ENCODE data around the gene RPS27L. TPM values are rescaled to one million over a fixed set of nuclear protein-coding genes. Genes with fewer than 3 reads are reported as not detected.

RPS27L gene
- total and polyA plus RNA-seq, 2 experiments from 2014 or later = 134 to 528 TPM

DNA sequence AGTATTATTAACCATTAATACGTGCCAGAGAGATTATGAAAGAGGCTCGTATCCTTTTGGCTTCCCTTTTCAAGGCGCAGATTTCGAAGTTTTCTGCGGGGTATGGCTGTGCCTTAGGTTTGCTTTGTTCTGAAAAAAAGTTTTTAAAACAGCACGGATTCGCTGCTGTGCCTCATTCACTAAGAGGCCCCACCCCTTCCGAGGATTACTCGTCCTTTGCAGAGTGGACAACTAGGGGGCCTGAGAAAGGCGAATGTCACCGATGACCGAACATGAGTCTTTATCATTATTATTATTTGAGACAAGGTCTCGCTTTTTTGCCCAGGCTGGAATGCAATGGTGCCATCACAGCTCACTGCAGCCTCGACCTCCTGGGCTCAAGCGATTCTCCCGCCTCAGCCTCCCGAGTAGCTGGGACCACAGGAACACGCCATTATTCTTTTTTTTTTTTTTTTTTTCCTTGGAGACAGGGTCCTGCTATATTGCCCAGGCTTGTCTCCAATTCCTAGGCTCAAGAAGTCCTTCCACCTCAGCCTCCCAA lies 684 bp upstream of the RPS27L start:
- Histone ChIP-seq H3K36me3 (replicated peaks; ENCODE audit: insufficient read depth, low read depth) (peaks cover 8% of the 10 kb centered on the region), H3K27ac (peak overlapping the region; percentile 96), H3K4me3 (peak overlapping the region; percentile 90), H3K79me2 (peaks cover 46% of the 10 kb centered on the region), H2AFZ (peak overlapping the region; percentile 73), H4K20me1 (ENCODE audit: insufficient read depth, poor library complexity, severe bottlenecking) (peaks cover 3% of the 10 kb centered on the region), H3K9me3 (ENCODE audit: low read depth) (no peaks in the 10 kb centered on the region), H3K27me3 (no peaks in the 10 kb centered on the region), H3K4me2 (peak overlapping the region; percentile 82), H3K4me1 (ENCODE audit: insufficient read depth) (peaks cover 10% of the 10 kb centered on the region), H3K9me2 (replicated peaks; ENCODE audit: insufficient read depth) (no peaks in the 10 kb centered on the region)
- 7% methylated on average over 18 of the region's 18 CpGs for WGBS (ENCODE audit: low lambda C conversion rate, missing lambda C conversion rate)
- TF ChIP-seq EZH2phosphoT487 (IDR thresholded peaks at IDR 0.05; ENCODE audit: low read depth, severe bottlenecking, unreplicated experiment) = no peak
- TF ChIP-seq, protein P1, sequence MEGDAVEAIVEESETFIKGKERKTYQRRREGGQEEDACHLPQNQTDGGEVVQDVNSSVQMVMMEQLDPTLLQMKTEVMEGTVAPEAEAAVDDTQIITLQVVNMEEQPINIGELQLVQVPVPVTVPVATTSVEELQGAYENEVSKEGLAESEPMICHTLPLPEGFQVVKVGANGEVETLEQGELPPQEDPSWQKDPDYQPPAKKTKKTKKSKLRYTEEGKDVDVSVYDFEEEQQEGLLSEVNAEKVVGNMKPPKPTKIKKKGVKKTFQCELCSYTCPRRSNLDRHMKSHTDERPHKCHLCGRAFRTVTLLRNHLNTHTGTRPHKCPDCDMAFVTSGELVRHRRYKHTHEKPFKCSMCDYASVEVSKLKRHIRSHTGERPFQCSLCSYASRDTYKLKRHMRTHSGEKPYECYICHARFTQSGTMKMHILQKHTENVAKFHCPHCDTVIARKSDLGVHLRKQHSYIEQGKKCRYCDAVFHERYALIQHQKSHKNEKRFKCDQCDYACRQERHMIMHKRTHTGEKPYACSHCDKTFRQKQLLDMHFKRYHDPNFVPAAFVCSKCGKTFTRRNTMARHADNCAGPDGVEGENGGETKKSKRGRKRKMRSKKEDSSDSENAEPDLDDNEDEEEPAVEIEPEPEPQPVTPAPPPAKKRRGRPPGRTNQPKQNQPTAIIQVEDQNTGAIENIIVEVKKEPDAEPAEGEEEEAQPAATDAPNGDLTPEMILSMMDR (IDR thresholded peaks at IDR 0.05; ENCODE audit: poor library complexity) = peak; percentile 8
- DNase-seq (ENCODE audit: low spot score) = peak; percentile 84

GRCh38 chr15:63156755-63157117 lies 541 bp downstream of the RPS27L start:
- WGBS (ENCODE audit: low lambda C conversion rate, missing lambda C conversion rate) = under 1% methylated on average over 16 of the region's 16 CpGs
- H2AFZ ChIP-seq = peak overlapping the region; percentile 73
- H3K4me1 ChIP-seq (ENCODE audit: insufficient read depth) = peaks cover 10% of the 10 kb centered on the region
- H3K4me3 ChIP-seq = peak overlapping the region; percentile 90
- no peaks in the 10 kb centered on the region for H3K27me3 ChIP-seq
- TF ChIP-seq, protein P1 (IDR thresholded peaks at IDR 0.05; ENCODE audit: poor library complexity) = no peak
- TF ChIP-seq EZH2 (IDR thresholded peaks at IDR 0.05; ENCODE audit: borderline replicate concordance) (no peak), EZH2phosphoT487 (IDR thresholded peaks at IDR 0.05; ENCODE audit: low read depth, severe bottlenecking, unreplicated experiment) (no peak)
- peaks cover 8% of the 10 kb centered on the region for H3K36me3 ChIP-seq (replicated peaks; ENCODE audit: insufficient read depth, low read depth)
- no peaks in the 10 kb centered on the region for H3K9me2 ChIP-seq (replicated peaks; ENCODE audit: insufficient read depth)
- H4K20me1 ChIP-seq (ENCODE audit: insufficient read depth, poor library complexity, severe bottlenecking) = peaks cover 3% of the 10 kb centered on the region
- H3K79me2 ChIP-seq = peaks cover 47% of the 10 kb centered on the region
- peak overlapping the region; percentile 82 for H3K4me2 ChIP-seq
- peak overlapping the region; percentile 96 for H3K27ac ChIP-seq
- no peaks in the 10 kb centered on the region for H3K9me3 ChIP-seq (ENCODE audit: low read depth)
- peak; percentile 62 for DNase-seq (ENCODE audit: low spot score)

DNA sequence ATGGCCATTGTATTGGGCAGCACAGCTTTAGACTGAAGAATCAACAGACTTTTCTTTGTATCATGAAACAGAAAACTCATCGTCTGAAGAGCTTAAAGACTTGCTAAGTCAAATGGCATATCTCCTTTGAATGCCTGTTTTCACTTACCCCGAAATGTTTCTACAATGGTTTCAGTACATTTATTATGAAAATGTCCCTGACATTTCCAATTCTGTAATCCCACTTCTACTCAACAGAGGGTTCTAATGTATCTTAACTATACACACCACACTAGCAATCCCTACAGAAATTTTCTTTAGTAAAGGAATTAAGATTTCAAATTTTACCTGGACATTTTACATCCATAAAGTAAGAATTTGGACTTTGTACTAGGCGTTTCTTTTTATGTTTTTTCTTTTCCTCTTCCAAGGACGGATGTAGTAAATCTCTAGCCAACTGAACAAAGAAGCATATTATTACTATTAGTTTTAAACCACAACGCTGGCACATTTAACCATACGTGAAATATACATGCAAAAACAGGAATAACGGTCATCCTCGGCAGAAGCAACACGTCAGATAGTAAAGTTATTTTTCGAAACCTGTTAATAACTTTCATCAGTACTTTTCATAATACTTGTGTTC lies 1.1 kb downstream of the RPS27L start:
- Histone ChIP-seq H3K4me2 (peak overlapping the region; percentile 82), H3K36me3 (replicated peaks; ENCODE audit: insufficient read depth, low read depth) (peaks cover 8% of the 10 kb centered on the region), H3K27ac (peak overlapping the region; percentile 96), H4K20me1 (ENCODE audit: insufficient read depth, poor library complexity, severe bottlenecking) (peaks cover 3% of the 10 kb centered on the region), H3K4me3 (peak overlapping the region; percentile 90), H3K27me3 (no peaks in the 10 kb centered on the region), H3K79me2 (peaks cover 47% of the 10 kb centered on the region), H2AFZ (peak overlapping the region; percentile 73), H3K4me1 (ENCODE audit: insufficient read depth) (peaks cover 10% of the 10 kb centered on the region), H3K9me3 (ENCODE audit: low read depth) (no peaks in the 10 kb centered on the region), H3K9me2 (replicated peaks; ENCODE audit: insufficient read depth) (no peaks in the 10 kb centered on the region)
- 14% methylated on average over 10 of the region's 10 CpGs for WGBS (ENCODE audit: low lambda C conversion rate, missing lambda C conversion rate)
- no peak for TF ChIP-seq EZH2 (IDR thresholded peaks at IDR 0.05; ENCODE audit: borderline replicate concordance)
- no peak for DNase-seq (ENCODE audit: low spot score)

- no peak for DNase-seq (ENCODE audit: low spot score)
Observed at GRCh38 chr15:63155486-63155885, 1.8 kb downstream of the RPS27L start.

More at GRCh38 chr15:63155486-63155885, 1.8 kb downstream of the RPS27L start:
- no peak overlapping the region for H2AFZ ChIP-seq
- WGBS (ENCODE audit: low lambda C conversion rate, missing lambda C conversion rate) = 71% methylated on average over 3 of the region's 3 CpGs
- H3K4me1 ChIP-seq (ENCODE audit: insufficient read depth) = peaks cover 10% of the 10 kb centered on the region
- H3K27ac ChIP-seq = peak overlapping the region; percentile 96
- peaks cover 3% of the 10 kb centered on the region for H4K20me1 ChIP-seq (ENCODE audit: insufficient read depth, poor library complexity, severe bottlenecking)
- H3K4me2 ChIP-seq = peak overlapping the region; percentile 82
- TF ChIP-seq, protein P1 (IDR thresholded peaks at IDR 0.05; ENCODE audit: poor library complexity) = no peak
- TF ChIP-seq EZH2phosphoT487 (IDR thresholded peaks at IDR 0.05; ENCODE audit: low read depth, severe bottlenecking, unreplicated experiment) (no peak), EZH2 (IDR thresholded peaks at IDR 0.05; ENCODE audit: borderline replicate concordance) (no peak)
- H3K79me2 ChIP-seq = peaks cover 47% of the 10 kb centered on the region
- H3K36me3 ChIP-seq (replicated peaks; ENCODE audit: insufficient read depth, low read depth) = peaks cover 8% of the 10 kb centered on the region
- no peaks in the 10 kb centered on the region for H3K9me2 ChIP-seq (replicated peaks; ENCODE audit: insufficient read depth)
- no peaks in the 10 kb centered on the region for H3K27me3 ChIP-seq
- peak overlapping the region; percentile 90 for H3K4me3 ChIP-seq
- no peaks in the 10 kb centered on the region for H3K9me3 ChIP-seq (ENCODE audit: low read depth)
